Lower lobe of right lung (tissue), 2 donors: Measurements from ENCODE around the gene SLC13A3. TPM values are rescaled to one million over a fixed set of nuclear protein-coding genes. Genes with fewer than 3 reads are reported as not detected.

Source experiments
- ATAC-seq, 2 donors: fragments of 200-7000 bp; cut with Tn5 transposase; one replicate each; pipeline ENCODE4 v1.9.1; 2020 to 2022; ENCODE audit warnings: mild to moderate bottlenecking in 2 of 2, moderate library complexity in 2 of 2
- DNase-seq: peaks from one replicate; pipeline ENCODE4 v3.0.0-alpha.2; 2020
- H3K27ac ChIP-seq: fragments of 200-600 bp; one replicate; pipeline ENCODE4 v1.8.0; 2022
- H3K27me3 ChIP-seq: fragments of 200-600 bp; one replicate; pipeline ENCODE4 v1.8.0; 2022; ENCODE audit warnings: low read depth
- H3K36me3 ChIP-seq: fragments of 200-600 bp; one replicate; pipeline ENCODE4 v1.8.0; 2022; ENCODE audit warnings: mild to moderate bottlenecking
- H3K4me1 ChIP-seq: fragments of 200-600 bp; one replicate; pipeline ENCODE4 v1.8.0; 2022
- H3K4me3 ChIP-seq: fragments of 200-600 bp; one replicate; pipeline ENCODE4 v1.8.0; 2022; ENCODE audit warnings: mild to moderate bottlenecking
- H3K9me3 ChIP-seq: fragments of 200-600 bp; one replicate; pipeline ENCODE4 v1.8.0; 2022
- intact Hi-C: fragments of 100-400 bp; cut with DNase I; formaldehyde crosslinking; loops from one replicate; pipeline ENCODE4 v1.11.0; 2022
- total RNA-seq: library from RNA; stranded (reverse); fragmentation: NEBNext Ultra II Directional; extraction: Animal tissue kit (Norgen Biotek cat#: 25700); gene quantifications from one replicate; pipeline ENCODE4 v1.2.1, GENCODE V29; 2021
- TF ChIP-seq, protein P1 (sequence below): fragments of 200-600 bp; IDR thresholded peaks from one replicate; pipeline ENCODE4 v1.8.0; 2022; ENCODE audit warnings: antibody characterized with exemption, mild to moderate bottlenecking
- donor health status: DM: no; HTN: yes; CAD: no; lungs with severe emphysema.

Gene SLC13A3
- total RNA-seq, 1 donor from 2014 or later: 2.0 TPM

DNA sequence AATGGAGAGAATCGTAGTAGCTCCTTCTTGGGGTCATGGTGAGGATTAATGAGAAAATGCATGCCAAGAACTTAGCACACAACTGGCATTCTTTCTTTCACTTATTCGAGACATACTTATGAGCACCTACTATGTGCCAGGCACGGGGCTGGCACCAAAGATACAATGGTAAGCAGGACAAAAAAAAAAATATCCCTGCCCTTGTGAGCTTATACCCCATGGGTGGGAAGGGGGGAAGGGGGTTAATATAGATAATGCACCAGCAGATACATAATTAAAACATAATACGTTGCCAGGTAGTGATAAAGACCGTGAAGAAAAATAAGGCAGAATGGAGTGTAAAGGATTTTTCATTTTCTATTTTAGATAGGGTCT, 8.3 kb downstream of the SLC13A3 start:
- no peak for DNase-seq
- no peak overlapping the region for H3K4me3 ChIP-seq
- no peaks in the 10 kb centered on the region for H3K36me3 ChIP-seq
- no peak for ATAC-seq
- intact Hi-C loops: no loop called here
- no peaks in the 10 kb centered on the region for H3K9me3 ChIP-seq
- no peaks in the 10 kb centered on the region for H3K27me3 ChIP-seq
- H3K4me1 ChIP-seq: no peaks in the 10 kb centered on the region
- TF ChIP-seq, protein P1, sequence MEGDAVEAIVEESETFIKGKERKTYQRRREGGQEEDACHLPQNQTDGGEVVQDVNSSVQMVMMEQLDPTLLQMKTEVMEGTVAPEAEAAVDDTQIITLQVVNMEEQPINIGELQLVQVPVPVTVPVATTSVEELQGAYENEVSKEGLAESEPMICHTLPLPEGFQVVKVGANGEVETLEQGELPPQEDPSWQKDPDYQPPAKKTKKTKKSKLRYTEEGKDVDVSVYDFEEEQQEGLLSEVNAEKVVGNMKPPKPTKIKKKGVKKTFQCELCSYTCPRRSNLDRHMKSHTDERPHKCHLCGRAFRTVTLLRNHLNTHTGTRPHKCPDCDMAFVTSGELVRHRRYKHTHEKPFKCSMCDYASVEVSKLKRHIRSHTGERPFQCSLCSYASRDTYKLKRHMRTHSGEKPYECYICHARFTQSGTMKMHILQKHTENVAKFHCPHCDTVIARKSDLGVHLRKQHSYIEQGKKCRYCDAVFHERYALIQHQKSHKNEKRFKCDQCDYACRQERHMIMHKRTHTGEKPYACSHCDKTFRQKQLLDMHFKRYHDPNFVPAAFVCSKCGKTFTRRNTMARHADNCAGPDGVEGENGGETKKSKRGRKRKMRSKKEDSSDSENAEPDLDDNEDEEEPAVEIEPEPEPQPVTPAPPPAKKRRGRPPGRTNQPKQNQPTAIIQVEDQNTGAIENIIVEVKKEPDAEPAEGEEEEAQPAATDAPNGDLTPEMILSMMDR: no peak
- H3K27ac ChIP-seq: no peak overlapping the region

DNA sequence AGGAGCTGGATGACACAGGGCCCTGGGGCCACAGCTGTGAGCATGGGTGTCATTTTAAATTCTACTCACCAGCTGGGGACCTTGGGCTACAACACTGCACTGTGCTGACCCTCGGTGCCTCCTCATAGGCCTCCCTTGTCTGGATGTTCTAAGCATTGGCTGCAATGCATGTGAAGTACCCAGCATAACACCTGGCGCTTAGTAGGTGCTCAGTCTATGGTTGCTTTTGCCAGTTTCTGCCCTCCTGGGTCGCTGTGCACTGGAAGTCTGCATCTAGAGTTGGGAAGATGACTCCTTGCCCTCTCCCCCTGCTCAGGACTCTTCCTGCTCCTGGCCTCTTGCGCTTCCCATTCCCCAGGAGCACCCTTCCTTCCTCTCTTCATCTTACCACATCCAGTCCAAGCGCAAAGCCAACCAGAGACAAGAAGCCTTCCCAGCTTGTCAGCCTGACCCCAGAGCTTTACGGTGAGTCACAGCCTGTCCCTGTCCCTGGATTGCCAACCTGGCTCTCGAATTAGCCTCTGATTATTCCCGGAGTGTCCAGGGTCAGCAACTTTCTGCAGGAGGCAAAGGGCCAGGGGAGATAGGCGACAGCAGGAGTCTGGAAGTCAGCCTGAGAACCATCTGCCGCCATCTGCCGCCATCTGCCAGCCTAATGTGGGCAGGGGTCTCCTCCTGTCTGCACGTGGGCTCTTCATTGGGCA, 8.8 kb downstream of the SLC13A3 start:
- no peaks in the 10 kb centered on the region for H3K9me3 ChIP-seq
- ATAC-seq (no peak), DNase-seq (no peak)
- no peaks in the 10 kb centered on the region for H3K4me1 ChIP-seq
- TF ChIP-seq, protein P1: no peak
- H3K4me3 ChIP-seq: no peak overlapping the region
- H3K36me3 ChIP-seq: no peaks in the 10 kb centered on the region
- no peaks in the 10 kb centered on the region for H3K27me3 ChIP-seq
- intact Hi-C loops: no loop called here
- H3K27ac ChIP-seq: no peak overlapping the region

DNA sequence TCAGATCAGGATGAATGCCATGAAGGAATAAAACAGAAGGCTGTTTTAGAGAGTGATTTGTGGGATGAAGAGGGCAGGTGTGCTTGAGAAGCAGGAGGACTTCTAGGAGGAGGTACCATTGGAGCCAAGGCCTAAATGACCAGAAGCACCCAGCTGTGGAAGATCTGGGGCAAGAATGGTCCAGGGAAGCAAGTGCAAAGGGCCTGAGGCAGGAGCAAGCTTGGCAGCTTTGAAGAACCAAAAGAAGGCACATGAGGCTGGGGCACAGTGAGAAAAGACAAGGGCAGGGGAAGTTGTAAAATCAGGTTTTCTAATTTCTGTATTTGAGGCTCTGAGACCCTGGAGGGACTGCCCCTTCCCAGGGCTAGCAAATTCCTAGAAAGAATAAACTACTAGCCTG, 9.8 kb downstream of the SLC13A3 start:
- intact Hi-C loops: no loop called here
- Histone ChIP-seq H3K9me3 (no peaks in the 10 kb centered on the region), H3K27ac (no peak overlapping the region), H3K4me1 (no peaks in the 10 kb centered on the region), H3K36me3 (no peaks in the 10 kb centered on the region), H3K27me3 (no peaks in the 10 kb centered on the region), H3K4me3 (no peak overlapping the region)
- TF ChIP-seq, protein P1: no peak
- DNase-seq (no peak), ATAC-seq (no peak)

DNA sequence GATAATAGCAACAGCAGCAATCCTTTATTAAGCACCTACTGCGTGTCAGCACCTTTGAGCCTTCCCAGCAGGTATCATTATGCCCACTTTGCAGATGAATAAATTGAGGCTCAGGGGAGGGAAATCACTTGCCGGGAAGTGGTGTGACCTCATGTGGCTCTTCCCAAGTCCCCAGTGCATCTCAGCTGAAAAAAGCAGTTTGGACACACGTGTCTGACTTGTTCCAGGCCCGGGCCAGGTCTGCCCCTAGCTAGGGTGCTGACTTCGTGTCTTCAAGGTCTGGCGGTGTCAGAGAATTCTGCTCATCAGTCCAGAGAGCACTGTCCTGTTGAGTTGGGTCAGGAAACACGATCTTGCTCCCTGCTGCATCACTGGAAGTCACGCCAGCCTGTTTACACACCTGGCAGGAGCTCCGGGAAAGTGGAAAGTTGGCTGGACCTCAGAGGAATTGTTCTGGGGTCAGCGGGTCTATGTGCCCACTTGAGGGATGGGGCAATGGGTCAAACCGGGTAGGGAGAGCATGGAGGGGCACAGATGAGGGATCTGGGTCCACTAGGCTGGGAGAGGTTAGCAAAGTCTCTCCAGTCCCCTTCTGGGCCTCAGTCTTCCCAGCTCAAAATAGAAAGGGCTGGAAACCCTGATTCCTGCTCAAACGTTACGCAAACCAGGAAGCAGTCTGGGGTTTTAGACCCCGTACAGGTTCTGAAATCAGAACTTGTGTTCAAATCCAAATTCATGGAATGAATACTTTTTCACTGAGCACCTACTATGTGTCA, 10.5 kb downstream of the SLC13A3 start:
- Histone ChIP-seq H3K4me1 (no peaks in the 10 kb centered on the region), H3K27ac (no peak overlapping the region), H3K9me3 (no peaks in the 10 kb centered on the region), H3K36me3 (no peaks in the 10 kb centered on the region), H3K27me3 (no peaks in the 10 kb centered on the region), H3K4me3 (no peak overlapping the region)
- TF ChIP-seq, protein P1: no peak
- intact Hi-C loops: no loop called here
- no peak for ATAC-seq
- no peak for DNase-seq

DNA sequence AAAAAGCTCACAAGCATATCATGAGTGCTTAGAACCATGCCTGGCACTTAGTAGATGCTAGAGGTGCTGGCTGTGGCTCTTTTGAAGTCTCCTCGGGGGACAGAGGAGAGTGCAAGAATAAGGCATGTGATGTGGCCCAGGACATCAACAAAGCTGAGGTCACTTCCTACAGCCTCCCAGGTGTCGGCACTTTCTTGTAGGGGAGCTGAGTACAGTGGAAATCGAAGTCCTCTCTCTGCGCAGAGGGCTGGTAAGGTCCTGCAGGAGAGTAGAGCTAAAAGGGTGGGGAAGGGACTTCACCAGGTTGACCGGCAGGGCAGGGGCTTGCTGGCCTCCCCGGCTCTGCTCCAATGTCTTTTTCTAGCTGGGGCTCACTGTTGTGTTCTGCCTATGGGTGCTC, 11.2 kb downstream of the SLC13A3 start:
- ATAC-seq (no peak), DNase-seq (no peak)
- Histone ChIP-seq H3K27ac (no peak overlapping the region), H3K4me1 (no peaks in the 10 kb centered on the region), H3K36me3 (no peaks in the 10 kb centered on the region), H3K9me3 (no peaks in the 10 kb centered on the region), H3K4me3 (no peak overlapping the region), H3K27me3 (no peaks in the 10 kb centered on the region)
- TF ChIP-seq, protein P1: no peak
- intact Hi-C loops: no loop called here
